Thoracic aorta (tissue), 2 donors: ENCODE data around the gene PHF21A. TPM values are rescaled to one million over a fixed set of nuclear protein-coding genes. Genes with fewer than 3 reads are reported as not detected.

Experiments used
- ATAC-seq: fragments of 150-250 bp; one replicate; pipeline ENCODE4 v1.8.0; 2017; ENCODE audit warnings: low read depth; ENCODE audit not compliant: insufficient number of reproducible peaks, low FRiP score
- DNase-seq: peaks from one replicate; pipeline ENCODE4 v3.0.0-alpha.2; 2020; ENCODE audit warnings: low spot score
- H3K27ac ChIP-seq, 2 donors: fragments of 200-600 bp; sonication (generic); 1 replicate in 1 of 2; 2 replicates in 1 of 2; pipeline ENCODE4 v1.5.1; 2016; ENCODE audit warnings: mild to moderate bottlenecking in 2 of 2, moderate library complexity in 2 of 2
- H3K27me3 ChIP-seq: fragments of 200-600 bp; sonication (generic); replicated peaks from 2 replicates; pipeline ENCODE4 v1.6.0; 2016; ENCODE audit warnings: mild to moderate bottlenecking; ENCODE audit not compliant: insufficient read depth
- H3K36me3 ChIP-seq: fragments of 200-600 bp; sonication (generic); one replicate; pipeline ENCODE4 v1.5.1; 2016
- H3K4me1 ChIP-seq, 2 donors: fragments of 200-600 bp; sonication (generic); 1 replicate in 1 of 2; 2 replicates in 1 of 2; pipeline versions ENCODE4 v1.5.1 to v1.6.0; 2016; ENCODE audit warnings: low read depth in 2 of 2, mild to moderate bottlenecking in 1 of 2; ENCODE audit not compliant: control insufficient read depth in 1 of 2
- H3K4me3 ChIP-seq: fragments of 200-600 bp; sonication (generic); 2 replicates; pipeline ENCODE4 v1.5.1; 2016; ENCODE audit warnings: mild to moderate bottlenecking
- H3K9me3 ChIP-seq: fragments of 200-600 bp; sonication (generic); 2 replicates; pipeline ENCODE4 v1.5.1; 2016
- total RNA-seq, 2 donors: library from RNA; depleted of rRNA; stranded (reverse); fragments of >200 nt; gene quantifications; one replicate each; pipeline versions ENCODE4 v1.1.0 to v1.2.3, GENCODE V29; 2016
- TF ChIP-seq, protein P1 (sequence below): fragments of 200-600 bp; sonication (generic); IDR thresholded peaks from one replicate; pipeline ENCODE4 v1.5.1; 2019; ENCODE audit warnings: antibody characterized with exemption

The PHF21A gene
- total RNA-seq, 2 donors from 2014 or later, result 62.3 to 104 TPM

DNA sequence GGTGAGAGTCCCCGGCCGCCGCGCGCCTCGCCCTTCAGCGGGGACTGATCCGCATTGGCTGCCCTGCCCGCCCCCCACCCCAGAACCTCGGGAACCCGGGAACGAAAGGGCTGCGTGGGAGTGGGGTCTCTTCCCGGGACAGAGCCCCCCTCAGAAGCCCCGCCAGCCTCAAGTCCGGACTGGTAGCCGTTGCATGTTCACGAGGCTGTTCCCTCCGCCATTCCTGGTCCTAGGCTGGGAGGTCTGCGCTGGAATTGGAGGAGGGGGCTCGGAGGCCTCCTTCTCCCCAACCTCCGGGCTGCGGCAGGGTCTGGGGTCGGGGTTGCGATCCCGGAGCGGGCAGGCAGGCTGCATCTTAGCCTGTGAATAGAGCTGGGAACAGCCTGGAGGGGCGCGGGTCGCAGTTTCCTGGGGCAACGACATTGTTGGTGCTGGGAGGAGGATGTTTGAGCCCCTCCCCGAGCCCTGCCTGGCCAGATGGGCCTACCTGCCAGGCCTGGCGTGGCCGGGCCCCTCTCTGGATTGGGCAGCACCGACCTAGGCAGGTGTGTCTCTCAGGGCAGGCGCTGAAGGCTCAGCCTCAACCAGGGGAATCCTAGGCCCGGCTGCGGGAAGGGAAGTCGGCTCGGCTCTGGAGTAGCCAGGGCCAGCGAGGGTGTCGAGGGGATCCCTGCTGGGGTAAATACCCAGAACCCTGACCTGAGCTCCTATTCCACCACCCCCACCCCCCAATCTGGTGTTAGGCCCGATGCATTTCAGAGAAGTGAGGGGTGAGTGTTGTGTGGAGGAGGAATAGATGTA lies 235.1 kb downstream of the PHF21A start:
- Histone ChIP-seq H3K4me1 (peaks cover 6% of the 10 kb centered on the region in 2 donors), H3K4me3 (peak overlapping the region; percentile 70), H3K27me3 (no peaks in the 10 kb centered on the region), H3K27ac (no peak overlapping the region), H3K9me3 (no peaks in the 10 kb centered on the region), H3K36me3 (peaks cover 13% of the 10 kb centered on the region)
- TF ChIP-seq, protein P1, sequence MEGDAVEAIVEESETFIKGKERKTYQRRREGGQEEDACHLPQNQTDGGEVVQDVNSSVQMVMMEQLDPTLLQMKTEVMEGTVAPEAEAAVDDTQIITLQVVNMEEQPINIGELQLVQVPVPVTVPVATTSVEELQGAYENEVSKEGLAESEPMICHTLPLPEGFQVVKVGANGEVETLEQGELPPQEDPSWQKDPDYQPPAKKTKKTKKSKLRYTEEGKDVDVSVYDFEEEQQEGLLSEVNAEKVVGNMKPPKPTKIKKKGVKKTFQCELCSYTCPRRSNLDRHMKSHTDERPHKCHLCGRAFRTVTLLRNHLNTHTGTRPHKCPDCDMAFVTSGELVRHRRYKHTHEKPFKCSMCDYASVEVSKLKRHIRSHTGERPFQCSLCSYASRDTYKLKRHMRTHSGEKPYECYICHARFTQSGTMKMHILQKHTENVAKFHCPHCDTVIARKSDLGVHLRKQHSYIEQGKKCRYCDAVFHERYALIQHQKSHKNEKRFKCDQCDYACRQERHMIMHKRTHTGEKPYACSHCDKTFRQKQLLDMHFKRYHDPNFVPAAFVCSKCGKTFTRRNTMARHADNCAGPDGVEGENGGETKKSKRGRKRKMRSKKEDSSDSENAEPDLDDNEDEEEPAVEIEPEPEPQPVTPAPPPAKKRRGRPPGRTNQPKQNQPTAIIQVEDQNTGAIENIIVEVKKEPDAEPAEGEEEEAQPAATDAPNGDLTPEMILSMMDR, result no peak
- ATAC-seq (no peak), DNase-seq (no peak)

DNA sequence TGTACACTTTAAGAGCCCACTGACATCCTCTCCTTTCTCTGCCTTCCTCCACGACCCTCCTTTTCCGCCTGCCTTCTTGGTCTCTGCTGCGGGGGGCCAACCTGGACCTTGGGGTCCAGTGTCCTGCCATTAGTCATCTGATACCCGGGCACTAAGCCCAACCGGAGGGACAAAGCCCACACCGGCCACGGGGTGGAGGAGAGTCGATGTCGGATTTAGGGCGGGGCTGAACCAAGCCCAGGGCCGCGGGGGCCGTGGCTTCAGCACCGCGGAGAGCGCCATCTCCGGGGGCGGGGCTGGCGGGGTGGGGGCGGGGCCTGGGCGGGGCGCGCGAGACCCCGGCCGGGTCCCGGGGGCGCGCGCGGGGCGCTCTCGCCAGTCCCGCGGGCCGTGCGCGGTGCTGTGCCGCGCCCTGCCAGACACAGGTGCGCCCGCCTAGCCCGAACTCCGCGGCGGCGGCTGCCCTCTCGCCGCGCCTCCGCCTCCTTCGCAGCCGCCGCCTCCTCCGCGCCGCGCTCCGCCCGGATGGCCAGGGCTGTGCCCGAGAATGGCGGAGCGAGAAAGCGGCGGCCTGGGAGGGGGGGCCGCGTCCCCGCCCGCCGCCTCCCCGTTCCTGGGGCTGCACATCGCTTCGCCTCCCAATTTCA lies 235.9 kb downstream of the PHF21A start, which contains the start of gene MAPK8IP1:
MAPK8IP1 (plus strand) TSS at position 378 of the 647 bp plus-strand sequence; CDS start at position 548, 170 bp downstream.
- no peak within 1 kb of the TSS for H3K27ac ChIP-seq

DNA sequence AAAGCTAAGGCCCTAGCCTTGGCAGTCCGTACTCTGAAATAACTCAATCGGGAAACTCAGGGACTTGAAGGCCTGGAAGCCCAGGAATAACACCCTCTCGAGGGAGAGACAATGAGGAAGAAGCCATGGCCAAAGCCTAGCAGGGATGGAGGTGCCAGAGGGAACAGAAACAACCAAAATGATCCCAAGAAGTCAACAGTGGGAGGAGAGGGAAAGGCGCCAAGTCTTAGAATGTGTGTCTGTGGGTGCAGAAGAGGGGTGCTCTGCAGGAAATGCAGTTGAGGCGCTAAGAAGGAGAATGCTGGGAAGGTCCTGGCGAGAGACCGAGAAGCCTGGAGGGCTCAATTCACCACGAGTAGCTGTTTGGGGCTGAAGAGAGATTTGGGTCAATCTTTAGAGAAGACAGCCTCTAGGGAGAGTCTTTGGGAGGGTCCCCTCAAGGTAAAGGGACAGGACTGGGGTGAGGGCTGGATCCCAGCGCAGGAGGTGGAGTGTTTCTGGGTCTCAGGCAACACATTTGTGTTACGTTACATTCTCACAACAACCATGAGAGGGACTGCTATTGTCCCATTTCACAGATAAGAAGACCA lies 236.6 kb downstream of the PHF21A start:
- no peak overlapping the region for H3K27ac ChIP-seq
- no peak for DNase-seq
- H3K4me1 ChIP-seq, result peaks cover 6% of the 10 kb centered on the region in 2 donors
- no peak overlapping the region for H3K4me3 ChIP-seq
- TF ChIP-seq, protein P1, result no peak
- H3K9me3 ChIP-seq, result no peaks in the 10 kb centered on the region
- H3K36me3 ChIP-seq, result peaks cover 25% of the 10 kb centered on the region
- H3K27me3 ChIP-seq, result no peaks in the 10 kb centered on the region
- ATAC-seq, result no peak

More for the DNA sequence above, 235.9 kb downstream of the PHF21A start, which contains the start of gene MAPK8IP1:
- DNase-seq (no peak), ATAC-seq (peak; percentile 16)
- Histone ChIP-seq H3K27me3 (no peaks in the 10 kb centered on the region), H3K4me3 (peak within 1 kb of the TSS; percentile 70), H3K36me3 (peaks cover 20% of the 10 kb centered on the region), H3K9me3 (no peaks in the 10 kb centered on the region), H3K4me1 (peaks cover 6% of the 10 kb centered on the region in 2 donors)
- TF ChIP-seq, protein P1, result no peak

Other genes starting within 250 kb of the PHF21A start
- 10 to 100 TPM in 1 of 2 donors, 1 to 10 TPM in 1; 9.5 to 10.4 TPM for gene MAPK8IP1, start 235.8 kb downstream of the PHF21A start, total RNA-seq
- gene FREY1, start 214.2 kb downstream of the PHF21A start, total RNA-seq, result 1 to 10 TPM in 1 of 2 donors, not detected in 1; 9.0 TPM
- gene PEX16, start 203.6 kb downstream of the PHF21A start, total RNA-seq, result 10 to 100 TPM; 12.1 to 19.8 TPM
- gene LARGE2, start 198.8 kb downstream of the PHF21A start, total RNA-seq, result 1 to 10 TPM in 1 of 2 donors, not detected in 1; 3.1 TPM
- gene CREB3L1, start 156.2 kb upstream of the PHF21A start, total RNA-seq, result 1 to 10 TPM; 3.0 to 7.6 TPM
- gene DGKZ, start 226.0 kb upstream of the PHF21A start, total RNA-seq, result 10 to 100 TPM; 40.6 to 68.2 TPM